ENCODE results near the gene C4orf51.

The C4orf51 gene

DNA sequence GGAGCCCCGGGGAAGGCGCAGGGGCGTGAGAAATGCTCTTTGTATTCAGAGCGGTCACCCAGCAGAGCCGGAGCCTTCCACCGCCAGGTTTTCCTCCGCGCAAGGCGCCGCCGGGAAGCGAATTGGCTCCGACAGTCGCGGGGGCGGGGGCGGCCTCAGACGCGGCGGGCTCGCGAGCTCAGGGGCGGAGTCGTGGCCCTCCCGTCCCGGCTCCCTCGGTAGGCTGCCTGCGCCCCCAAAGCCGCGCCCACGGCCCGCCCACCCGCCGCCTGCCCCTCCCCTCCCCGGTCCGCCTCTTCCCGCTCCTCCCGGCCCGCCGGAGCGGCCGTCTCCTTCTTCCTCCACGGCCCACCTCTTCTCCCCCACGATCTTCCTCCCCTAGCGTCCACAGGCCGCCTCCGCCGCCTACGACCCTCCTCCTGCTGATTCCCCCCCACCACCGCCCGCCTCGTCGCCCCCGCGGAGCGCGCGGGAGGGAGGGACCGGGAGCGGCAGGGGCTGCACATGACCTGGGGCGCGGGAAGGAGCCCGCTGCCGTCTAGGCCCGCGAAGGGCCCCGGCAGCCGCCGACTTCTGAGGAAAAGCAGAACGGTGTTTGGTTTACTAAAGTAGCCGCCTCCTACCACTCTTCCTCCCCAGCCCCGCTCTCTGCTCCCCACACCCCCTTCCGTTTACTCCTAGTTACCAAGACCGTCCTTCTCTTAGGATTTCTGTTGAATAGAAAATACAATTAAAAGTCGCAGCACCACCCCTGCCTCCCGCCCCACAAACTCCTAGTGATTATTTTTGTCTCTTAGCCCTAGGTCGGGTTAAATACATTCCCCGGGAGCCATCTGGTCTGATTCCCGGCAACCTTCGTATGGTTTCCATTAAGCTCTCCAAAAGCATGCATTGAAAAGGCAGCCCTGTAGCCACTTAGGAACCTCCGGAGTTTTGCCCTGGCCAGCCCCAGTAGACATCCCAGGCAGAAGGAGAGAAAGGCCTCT, 53.2 kb downstream of the C4orf51 start:
- peak; percentile 97 for DNase-seq (ENCODE audit: low read depth)

DNA sequence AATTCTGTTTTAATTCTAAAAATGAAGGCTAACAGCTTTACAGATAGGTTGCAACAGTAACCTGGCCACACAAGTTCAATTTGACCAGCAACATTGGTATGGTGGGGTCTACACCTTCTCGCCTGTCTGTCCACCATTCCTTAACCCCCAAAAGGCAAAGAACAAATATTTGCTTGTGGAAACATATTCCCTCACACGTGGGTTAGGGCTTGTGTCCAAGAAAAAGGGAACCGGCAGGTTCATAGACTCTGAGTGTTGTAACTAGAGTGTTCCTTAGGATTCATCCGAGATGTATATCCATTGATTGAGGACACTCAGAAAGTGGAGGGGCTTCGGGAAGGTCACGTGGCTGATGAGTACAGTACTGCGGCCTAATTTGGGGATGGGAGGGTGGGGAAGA, 54.1 kb downstream of the C4orf51 start:
- TF ChIP-seq, protein P1, sequence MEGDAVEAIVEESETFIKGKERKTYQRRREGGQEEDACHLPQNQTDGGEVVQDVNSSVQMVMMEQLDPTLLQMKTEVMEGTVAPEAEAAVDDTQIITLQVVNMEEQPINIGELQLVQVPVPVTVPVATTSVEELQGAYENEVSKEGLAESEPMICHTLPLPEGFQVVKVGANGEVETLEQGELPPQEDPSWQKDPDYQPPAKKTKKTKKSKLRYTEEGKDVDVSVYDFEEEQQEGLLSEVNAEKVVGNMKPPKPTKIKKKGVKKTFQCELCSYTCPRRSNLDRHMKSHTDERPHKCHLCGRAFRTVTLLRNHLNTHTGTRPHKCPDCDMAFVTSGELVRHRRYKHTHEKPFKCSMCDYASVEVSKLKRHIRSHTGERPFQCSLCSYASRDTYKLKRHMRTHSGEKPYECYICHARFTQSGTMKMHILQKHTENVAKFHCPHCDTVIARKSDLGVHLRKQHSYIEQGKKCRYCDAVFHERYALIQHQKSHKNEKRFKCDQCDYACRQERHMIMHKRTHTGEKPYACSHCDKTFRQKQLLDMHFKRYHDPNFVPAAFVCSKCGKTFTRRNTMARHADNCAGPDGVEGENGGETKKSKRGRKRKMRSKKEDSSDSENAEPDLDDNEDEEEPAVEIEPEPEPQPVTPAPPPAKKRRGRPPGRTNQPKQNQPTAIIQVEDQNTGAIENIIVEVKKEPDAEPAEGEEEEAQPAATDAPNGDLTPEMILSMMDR (IDR thresholded peaks at IDR 0.05; ENCODE audit: insufficient read depth, low read depth, low read length, missing control alignments) = no peak
- DNase-seq (ENCODE audit: low read depth) = peak; percentile 45
- peak overlapping the region; percentile 37 for H3K4me3 ChIP-seq (ENCODE audit: low read length)

More for the DNA sequence above, 53.2 kb downstream of the C4orf51 start:
- peak overlapping the region; percentile 45 for H3K4me3 ChIP-seq (ENCODE audit: low read length)
- TF ChIP-seq, protein P1 (IDR thresholded peaks at IDR 0.05; ENCODE audit: insufficient read depth, low read depth, low read length, missing control alignments) = no peak

DNA sequence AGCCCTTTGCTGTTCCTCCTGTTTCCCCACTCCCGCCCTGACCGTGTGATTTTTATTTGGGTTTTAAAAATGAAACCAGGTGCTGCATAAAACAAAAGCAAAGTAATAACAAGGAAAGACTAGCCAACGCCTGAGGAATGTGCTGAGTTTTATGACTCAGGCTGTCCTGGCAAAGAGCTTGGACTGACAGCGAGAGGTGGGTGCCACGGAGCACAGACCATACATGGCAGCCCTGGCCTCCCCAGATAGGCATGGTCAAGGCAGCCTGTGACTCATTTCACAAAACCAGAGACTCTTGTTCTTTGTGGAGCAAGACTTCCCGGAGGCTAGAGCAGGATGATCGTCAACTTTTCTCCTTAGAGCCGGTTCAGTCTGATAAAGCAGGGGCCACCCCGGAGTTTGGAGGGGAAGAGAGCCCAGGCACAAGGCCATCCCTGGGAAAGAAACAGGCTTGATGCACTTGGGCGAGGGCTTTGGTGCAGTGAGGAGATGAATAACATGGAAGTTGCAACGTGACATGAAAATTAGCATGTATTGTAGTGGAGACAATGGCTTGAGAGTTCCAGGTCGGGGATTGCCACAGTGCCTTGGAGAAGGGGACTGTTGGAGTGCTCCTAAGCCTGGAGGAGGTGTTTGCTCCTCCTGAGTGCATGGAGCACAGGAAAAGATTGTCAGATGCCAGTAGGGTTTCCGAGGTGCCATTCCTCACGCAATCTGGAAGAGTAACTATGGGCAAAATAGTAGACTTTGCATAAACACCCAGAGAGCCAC, 54.8 kb downstream of the C4orf51 start:
- DNase-seq (ENCODE audit: low read depth) = peak; percentile 99
- TF ChIP-seq, protein P1 (IDR thresholded peaks at IDR 0.05; ENCODE audit: insufficient read depth, low read depth, low read length, missing control alignments) = no peak
- peak overlapping the region; percentile 37 for H3K4me3 ChIP-seq (ENCODE audit: low read length)

DNA sequence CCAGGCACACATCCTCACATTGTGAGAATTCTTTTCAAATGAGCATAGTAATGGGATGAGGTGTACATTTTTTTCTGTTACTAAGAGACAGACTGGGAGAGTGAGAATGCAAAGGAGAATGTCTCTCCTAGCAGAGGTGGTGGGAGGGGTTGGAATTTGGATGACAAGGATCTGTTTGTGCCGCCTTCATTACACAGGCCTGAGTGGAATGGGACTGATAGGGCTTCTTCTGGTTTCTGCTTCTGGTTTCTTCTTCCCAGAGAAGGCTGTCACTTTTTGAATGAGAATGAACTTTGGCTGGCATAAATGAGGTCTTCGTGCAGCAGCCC, 55.4 kb downstream of the C4orf51 start:
- TF ChIP-seq, protein P1 (IDR thresholded peaks at IDR 0.05; ENCODE audit: insufficient read depth, low read depth, low read length, missing control alignments) = no peak
- peak; percentile 98 for DNase-seq (ENCODE audit: low read depth)
- H3K4me3 ChIP-seq (ENCODE audit: low read length) = no peak overlapping the region

DNA sequence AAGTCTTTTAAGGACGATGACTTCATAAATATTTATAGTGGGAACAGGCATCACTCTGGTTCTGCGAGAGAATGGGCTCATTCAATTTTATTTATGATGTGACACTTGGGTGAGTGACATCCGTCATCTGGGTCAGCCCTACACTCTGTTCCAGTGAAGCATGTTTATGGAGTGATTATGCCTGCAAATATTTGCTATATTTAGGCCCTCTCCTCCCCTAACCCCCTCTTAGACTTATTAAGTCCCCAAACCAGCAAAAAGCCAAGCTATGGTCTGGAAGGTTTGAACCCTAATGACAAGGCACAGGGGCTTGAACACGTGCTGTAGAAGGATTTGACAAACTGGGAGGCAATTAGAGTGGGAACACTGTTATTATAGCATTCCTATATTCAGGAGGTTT, 55.9 kb downstream of the C4orf51 start:
- H3K4me3 ChIP-seq (ENCODE audit: low read length) = no peak overlapping the region
- TF ChIP-seq, protein P1 (IDR thresholded peaks at IDR 0.05; ENCODE audit: insufficient read depth, low read depth, low read length, missing control alignments) = no peak
- no peak for DNase-seq (ENCODE audit: low read depth)

DNA sequence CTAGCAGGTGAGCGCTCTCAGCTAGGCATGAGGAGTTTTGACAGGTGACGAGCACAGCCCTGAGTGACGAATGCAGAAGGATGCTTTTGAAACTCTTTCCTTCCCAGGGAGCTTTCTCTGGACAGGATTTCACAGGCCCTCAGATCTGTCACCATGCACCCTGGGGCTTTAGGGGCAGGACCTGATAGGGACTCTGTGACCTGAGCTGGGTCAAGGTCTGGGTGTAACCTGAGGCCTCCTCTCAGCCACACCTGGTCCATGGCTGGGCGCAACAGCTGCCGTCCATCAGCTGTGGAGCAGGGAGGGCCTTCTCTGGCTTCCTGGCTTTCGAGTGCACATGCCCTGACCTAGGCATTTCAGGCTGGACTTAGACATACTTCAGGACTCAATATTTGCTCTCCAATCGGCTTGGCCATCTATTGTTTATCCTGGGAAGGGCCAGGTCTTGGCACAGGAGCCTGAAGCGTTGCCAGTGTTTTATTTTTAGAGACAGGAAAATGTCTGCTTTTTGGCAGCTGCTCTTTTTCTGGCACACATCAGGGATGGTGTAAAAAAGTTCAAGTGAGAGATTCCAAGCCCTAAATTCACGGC, 56.4 kb downstream of the C4orf51 start:
- DNase-seq (ENCODE audit: low read depth) = peak; percentile 33
- TF ChIP-seq, protein P1 (IDR thresholded peaks at IDR 0.05; ENCODE audit: insufficient read depth, low read depth, low read length, missing control alignments) = no peak
- H3K4me3 ChIP-seq (ENCODE audit: low read length) = no peak overlapping the region

Data from epithelial cell of esophagus (primary cell).